ENCODE measurements around the gene ERMN. TPM values are rescaled to one million over a fixed set of nuclear protein-coding genes. Genes with fewer than 3 reads are reported as not detected.
A peak's percentile ranks its signal among the peaks of the same experiment; 100 is the strongest.

The ERMN gene
- total RNA-seq, 1 experiment from 2014 or later = 0.59 TPM

DNA sequence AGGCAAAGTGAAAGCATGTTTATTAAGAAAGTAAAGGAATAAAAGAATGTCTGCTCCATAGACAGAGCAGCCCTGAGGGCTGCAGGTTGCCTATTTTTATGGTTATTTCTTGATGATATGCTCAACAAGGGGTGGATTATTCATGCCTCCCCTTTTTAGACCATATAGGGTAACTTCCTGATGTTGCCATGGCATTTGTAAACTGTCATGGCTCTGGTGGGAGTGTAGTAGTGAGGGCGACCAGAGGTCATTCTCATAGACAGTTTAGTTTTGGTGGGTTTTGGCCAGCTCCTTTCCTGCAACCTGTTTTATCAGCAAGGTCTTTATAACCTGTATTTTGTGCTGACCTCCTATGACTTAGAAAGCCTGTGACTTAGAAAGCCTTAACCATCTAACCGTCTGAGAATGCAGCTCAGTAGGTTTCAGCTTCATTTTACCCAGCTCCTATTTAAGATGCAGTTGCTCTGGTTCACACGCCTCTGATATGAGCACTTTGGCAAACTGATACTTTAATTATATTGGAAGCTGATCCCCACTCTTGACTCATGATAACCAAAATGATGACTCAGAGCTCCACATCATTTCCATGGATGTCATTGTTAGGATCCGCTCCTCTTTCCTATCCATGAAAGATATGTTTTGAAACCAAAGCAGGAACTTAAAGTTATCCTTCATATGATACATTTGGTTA, 14.5 kb upstream of the ERMN start:
- TF ChIP-seq TEAD4 (CRISPR knock-in tag; IDR thresholded peaks at IDR 0.05) (no peak), ZNF396 (CRISPR knock-in tag; IDR thresholded peaks at IDR 0.05; ENCODE audit: borderline replicate concordance) (no peak)
- TF ChIP-seq, protein P1, sequence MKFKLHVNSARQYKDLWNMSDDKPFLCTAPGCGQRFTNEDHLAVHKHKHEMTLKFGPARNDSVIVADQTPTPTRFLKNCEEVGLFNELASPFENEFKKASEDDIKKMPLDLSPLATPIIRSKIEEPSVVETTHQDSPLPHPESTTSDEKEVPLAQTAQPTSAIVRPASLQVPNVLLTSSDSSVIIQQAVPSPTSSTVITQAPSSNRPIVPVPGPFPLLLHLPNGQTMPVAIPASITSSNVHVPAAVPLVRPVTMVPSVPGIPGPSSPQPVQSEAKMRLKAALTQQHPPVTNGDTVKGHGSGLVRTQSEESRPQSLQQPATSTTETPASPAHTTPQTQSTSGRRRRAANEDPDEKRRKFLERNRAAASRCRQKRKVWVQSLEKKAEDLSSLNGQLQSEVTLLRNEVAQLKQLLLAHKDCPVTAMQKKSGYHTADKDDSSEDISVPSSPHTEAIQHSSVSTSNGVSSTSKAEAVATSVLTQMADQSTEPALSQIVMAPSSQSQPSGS (CRISPR knock-in tag; IDR thresholded peaks at IDR 0.05; ENCODE audit: borderline replicate concordance, low read depth) = no peak
- TF ChIP-seq, protein P2, sequence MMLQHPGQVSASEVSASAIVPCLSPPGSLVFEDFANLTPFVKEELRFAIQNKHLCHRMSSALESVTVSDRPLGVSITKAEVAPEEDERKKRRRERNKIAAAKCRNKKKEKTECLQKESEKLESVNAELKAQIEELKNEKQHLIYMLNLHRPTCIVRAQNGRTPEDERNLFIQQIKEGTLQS (CRISPR knock-in tag; conservative IDR thresholded peaks at IDR 0.05) = no peak
- TF ChIP-seq, protein P3, sequence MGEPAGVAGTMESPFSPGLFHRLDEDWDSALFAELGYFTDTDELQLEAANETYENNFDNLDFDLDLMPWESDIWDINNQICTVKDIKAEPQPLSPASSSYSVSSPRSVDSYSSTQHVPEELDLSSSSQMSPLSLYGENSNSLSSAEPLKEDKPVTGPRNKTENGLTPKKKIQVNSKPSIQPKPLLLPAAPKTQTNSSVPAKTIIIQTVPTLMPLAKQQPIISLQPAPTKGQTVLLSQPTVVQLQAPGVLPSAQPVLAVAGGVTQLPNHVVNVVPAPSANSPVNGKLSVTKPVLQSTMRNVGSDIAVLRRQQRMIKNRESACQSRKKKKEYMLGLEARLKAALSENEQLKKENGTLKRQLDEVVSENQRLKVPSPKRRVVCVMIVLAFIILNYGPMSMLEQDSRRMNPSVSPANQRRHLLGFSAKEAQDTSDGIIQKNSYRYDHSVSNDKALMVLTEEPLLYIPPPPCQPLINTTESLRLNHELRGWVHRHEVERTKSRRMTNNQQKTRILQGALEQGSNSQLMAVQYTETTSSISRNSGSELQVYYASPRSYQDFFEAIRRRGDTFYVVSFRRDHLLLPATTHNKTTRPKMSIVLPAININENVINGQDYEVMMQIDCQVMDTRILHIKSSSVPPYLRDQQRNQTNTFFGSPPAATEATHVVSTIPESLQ (CRISPR knock-in tag; IDR thresholded peaks at IDR 0.05) = no peak
- peaks cover 44% of the 10 kb centered on the region for H3K9me3 Mint-ChIP-seq
- H3K27ac Mint-ChIP-seq = no peak overlapping the region
- no peak for DNase-seq (ENCODE audit: low spot score)
- ATAC-seq = peak; percentile 72
- peaks cover 8% of the 10 kb centered on the region; the same call in 1 of the 2 replicates for H3K27me3 Mint-ChIP-seq (ENCODE audit: low read depth)
- peaks cover 17% of the 10 kb centered on the region for H3K4me1 Mint-ChIP-seq
- peaks cover 43% of the 10 kb centered on the region for H3K36me3 Mint-ChIP-seq
- CTCF ChIA-PET = interaction anchor here (1.2 kb wide), 1 partner anchor 13 kb away, joined by 9 read pairs; no protein-coding TSS in a partner anchor
- H3K4me3 Mint-ChIP-seq = no peak overlapping the region
- POLR2A ChIA-PET = no interaction called here

DNA sequence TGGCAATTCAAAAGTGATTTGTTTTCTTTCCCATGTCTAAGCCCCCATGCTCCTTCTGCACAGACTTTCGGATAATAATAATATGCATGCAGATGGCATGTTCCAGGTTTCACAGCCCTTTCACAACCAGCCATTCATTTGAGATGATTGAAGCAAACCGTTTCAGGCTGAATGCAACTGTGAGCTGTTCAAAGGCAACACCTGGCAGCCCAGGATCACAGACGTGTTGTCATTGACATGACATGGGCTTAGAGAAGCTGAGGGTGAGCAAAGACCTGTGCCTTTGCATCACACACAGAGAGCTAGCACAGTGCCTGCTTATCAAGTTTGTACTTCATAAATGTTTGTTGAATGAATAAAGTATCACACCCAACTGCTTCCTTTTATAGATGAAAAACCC, 12.4 kb upstream of the ERMN start:
- Mint-ChIP-seq H3K9me3 (peaks cover 23% of the 10 kb centered on the region), H3K27ac (no peak overlapping the region), H3K4me3 (no peak overlapping the region), H3K36me3 (peaks cover 22% of the 10 kb centered on the region), H3K4me1 (peaks cover 16% of the 10 kb centered on the region), H3K27me3 (ENCODE audit: low read depth) (peaks cover 7% of the 10 kb centered on the region; the same call in 1 of the 2 replicates)
- POLR2A ChIA-PET = no interaction called here
- CTCF ChIA-PET = interaction anchor here (3.6 to 4.9 kb wide), 2 partner anchors 11 to 34 kb away, joined by 60 to 125 read pairs; partner anchors contain the start of gene ERMN
- no peak for TF ChIP-seq ZNF317 (CRISPR knock-in tag; IDR thresholded peaks at IDR 0.05; ENCODE audit: borderline replicate concordance, low read depth)
- TF ChIP-seq FOXJ3 (CRISPR knock-in tag; IDR thresholded peaks at IDR 0.05; ENCODE audit: borderline replicate concordance) = no peak
- TF ChIP-seq, protein P4, sequence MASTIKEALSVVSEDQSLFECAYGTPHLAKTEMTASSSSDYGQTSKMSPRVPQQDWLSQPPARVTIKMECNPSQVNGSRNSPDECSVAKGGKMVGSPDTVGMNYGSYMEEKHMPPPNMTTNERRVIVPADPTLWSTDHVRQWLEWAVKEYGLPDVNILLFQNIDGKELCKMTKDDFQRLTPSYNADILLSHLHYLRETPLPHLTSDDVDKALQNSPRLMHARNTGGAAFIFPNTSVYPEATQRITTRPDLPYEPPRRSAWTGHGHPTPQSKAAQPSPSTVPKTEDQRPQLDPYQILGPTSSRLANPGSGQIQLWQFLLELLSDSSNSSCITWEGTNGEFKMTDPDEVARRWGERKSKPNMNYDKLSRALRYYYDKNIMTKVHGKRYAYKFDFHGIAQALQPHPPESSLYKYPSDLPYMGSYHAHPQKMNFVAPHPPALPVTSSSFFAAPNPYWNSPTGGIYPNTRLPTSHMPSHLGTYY (CRISPR knock-in tag; IDR thresholded peaks at IDR 0.05) = no peak
- TF ChIP-seq ETV6 (CRISPR knock-in tag; IDR thresholded peaks at IDR 0.05) = no peak
- TF ChIP-seq, protein P5, sequence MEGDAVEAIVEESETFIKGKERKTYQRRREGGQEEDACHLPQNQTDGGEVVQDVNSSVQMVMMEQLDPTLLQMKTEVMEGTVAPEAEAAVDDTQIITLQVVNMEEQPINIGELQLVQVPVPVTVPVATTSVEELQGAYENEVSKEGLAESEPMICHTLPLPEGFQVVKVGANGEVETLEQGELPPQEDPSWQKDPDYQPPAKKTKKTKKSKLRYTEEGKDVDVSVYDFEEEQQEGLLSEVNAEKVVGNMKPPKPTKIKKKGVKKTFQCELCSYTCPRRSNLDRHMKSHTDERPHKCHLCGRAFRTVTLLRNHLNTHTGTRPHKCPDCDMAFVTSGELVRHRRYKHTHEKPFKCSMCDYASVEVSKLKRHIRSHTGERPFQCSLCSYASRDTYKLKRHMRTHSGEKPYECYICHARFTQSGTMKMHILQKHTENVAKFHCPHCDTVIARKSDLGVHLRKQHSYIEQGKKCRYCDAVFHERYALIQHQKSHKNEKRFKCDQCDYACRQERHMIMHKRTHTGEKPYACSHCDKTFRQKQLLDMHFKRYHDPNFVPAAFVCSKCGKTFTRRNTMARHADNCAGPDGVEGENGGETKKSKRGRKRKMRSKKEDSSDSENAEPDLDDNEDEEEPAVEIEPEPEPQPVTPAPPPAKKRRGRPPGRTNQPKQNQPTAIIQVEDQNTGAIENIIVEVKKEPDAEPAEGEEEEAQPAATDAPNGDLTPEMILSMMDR (IDR thresholded peaks at IDR 0.05) = no peak
- no peak for TF ChIP-seq CREM (CRISPR knock-in tag; IDR thresholded peaks at IDR 0.05)
- TF ChIP-seq SP1 (CRISPR knock-in tag; conservative IDR thresholded peaks at IDR 0.05) = no peak
- TF ChIP-seq, protein P6, sequence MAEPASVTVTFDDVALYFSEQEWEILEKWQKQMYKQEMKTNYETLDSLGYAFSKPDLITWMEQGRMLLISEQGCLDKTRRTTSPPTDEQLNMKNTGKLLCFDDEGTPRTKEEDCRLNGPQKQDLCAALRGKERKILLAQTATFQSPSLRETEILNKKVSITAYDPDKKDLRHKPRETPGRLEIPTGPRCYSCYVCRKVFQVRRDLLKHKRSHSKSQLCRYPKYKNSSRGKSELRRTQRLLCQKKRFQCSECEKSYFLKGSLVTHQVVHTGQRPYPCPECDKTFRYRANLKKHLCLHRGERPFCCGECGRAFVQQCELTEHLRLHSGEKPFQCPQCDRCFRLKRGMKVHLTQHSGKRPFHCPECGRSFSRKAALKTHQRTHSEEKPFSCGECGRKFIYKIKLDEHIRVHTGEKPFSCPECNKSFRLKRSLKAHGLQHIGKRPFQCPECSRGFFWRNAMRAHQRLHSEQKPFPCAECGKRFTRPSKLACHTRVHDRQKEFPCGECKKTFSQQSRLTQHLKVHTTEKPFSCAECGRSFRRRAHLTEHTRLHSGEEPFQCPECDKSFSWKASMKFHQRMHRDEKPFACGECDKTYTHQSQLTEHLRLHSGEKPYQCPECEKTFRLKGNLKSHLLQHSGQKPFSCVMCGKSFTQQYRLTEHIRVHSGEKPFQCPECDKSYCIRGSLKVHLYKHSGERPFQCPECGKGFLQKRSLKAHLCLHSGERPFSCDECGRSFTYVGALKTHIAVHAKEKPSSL (CRISPR knock-in tag; conservative IDR thresholded peaks at IDR 0.05) = no peak
- TF ChIP-seq, protein P7, sequence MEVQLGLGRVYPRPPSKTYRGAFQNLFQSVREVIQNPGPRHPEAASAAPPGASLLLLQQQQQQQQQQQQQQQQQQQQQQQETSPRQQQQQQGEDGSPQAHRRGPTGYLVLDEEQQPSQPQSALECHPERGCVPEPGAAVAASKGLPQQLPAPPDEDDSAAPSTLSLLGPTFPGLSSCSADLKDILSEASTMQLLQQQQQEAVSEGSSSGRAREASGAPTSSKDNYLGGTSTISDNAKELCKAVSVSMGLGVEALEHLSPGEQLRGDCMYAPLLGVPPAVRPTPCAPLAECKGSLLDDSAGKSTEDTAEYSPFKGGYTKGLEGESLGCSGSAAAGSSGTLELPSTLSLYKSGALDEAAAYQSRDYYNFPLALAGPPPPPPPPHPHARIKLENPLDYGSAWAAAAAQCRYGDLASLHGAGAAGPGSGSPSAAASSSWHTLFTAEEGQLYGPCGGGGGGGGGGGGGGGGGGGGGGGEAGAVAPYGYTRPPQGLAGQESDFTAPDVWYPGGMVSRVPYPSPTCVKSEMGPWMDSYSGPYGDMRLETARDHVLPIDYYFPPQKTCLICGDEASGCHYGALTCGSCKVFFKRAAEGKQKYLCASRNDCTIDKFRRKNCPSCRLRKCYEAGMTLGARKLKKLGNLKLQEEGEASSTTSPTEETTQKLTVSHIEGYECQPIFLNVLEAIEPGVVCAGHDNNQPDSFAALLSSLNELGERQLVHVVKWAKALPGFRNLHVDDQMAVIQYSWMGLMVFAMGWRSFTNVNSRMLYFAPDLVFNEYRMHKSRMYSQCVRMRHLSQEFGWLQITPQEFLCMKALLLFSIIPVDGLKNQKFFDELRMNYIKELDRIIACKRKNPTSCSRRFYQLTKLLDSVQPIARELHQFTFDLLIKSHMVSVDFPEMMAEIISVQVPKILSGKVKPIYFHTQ (CRISPR knock-in tag; IDR thresholded peaks at IDR 0.05) = no peak
- no peak for TF ChIP-seq ELF4 (CRISPR knock-in tag; IDR thresholded peaks at IDR 0.05; ENCODE audit: low read depth)
- no peak for TF ChIP-seq RORB (CRISPR knock-in tag; IDR thresholded peaks at IDR 0.05)
- TF ChIP-seq GTF2I (CRISPR knock-in tag; conservative IDR thresholded peaks at IDR 0.05) = no peak
- DNase-seq (ENCODE audit: low spot score) = no peak
- no peak for ATAC-seq

All from WTC11 (cell line).